HUDEP-2 (cell line): Measurements from ENCODE around the gene ATG4A.

Experiments
- DNase-seq, 76 experiments: peaks; one replicate each; lab custom pipeline; 2025; ENCODE audit not compliant: unreplicated experiment in 76 of 76; lab: John Stamatoyannopoulos, UW

ATG4A gene

DNA sequence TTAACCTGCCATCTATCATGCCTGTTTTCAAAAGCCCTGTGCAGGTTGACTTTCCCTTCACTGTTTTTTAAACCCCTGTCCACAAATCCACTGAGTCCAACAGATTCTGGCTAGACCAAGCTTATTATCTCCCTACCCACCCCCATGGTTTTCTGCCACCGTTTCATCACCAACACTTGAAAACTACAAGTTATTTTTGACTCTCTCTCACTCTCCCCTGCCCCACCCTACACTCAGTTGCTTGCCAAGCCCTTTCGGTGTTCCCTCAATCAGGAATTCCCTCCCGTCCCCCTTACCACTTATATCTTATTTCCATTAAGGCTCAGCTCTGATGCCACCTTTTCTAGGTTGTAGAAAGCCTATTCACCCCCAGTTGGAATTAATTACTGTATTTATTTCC, 29.7 kb downstream of the ATG4A start:
- DNase-seq, result no peak

DNA sequence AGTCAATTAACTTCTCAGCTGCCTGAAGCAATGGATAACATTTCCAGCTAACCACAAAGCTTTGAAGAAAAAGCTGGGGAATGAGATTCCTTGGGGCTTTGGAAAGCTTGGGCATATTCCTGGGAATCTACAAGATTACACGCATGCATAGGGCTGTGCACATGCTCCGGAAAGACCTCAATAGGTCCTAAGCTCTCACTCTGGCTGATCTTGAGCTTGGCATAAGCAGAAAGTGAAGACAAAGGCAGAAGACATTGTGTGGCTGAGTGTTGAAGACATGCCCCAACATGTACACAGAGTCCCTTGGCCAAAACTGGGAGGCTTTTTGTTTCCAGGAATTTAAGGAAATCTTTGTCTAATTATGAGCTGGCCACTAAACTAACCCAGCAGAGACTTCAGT, 31.2 kb downstream of the ATG4A start:
- no peak for DNase-seq

DNA sequence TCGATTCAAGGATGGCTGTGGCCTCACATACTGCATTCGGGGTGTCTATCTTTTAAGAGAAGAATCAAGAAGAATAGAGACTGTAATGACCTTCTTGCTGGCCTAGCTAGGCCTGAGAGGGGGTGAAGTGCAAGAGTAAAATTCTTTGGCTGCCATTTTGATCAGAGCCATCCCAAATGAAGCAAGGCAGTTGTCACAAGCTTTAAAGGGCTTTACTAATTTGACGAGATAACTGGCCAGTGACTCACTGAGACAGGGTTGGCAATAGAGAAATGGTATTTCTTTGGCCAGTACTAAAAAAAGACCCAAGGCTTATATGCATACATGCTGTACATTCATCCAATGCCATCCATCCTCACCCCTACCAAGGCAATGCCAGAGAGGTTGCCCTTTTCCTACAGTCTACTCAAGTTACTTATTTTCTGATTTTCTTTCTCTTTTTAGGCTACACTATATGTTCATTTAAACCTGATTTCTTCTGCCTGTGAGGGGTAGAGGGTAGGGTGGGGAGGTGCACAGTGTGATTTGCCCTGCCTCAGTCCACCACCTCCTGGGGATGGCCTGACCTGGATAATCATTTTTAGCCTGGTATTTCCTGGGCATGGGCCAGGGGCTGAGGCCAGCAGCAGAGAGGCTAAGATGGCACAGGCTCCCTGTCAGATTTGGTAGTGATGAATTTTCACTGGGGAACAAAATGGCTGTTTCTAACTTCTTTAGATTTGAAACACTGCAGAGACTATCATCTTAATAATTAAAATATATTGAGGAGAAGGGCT, 32.2 kb downstream of the ATG4A start:
- no peak for DNase-seq

DNA sequence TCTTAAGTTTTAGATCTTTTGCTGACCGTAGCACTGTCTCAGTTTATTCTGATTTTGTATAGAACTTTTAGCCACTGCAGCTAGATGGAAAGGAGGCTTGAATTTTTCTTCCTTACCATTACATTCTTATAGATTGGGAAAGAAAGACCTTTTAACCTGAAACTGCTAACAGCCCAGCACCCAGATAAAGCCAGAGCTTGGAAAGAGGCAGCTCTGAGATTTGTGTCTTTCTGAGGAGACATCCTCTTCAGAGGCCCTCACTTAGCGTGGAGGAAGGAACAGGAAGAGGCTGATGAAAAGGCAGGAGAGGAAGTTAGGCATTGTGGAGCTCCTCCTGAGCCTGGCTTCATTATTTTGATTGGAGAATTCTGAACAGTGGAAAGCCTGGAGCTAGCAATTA, 35.1 kb downstream of the ATG4A start:
- no peak for DNase-seq

DNA sequence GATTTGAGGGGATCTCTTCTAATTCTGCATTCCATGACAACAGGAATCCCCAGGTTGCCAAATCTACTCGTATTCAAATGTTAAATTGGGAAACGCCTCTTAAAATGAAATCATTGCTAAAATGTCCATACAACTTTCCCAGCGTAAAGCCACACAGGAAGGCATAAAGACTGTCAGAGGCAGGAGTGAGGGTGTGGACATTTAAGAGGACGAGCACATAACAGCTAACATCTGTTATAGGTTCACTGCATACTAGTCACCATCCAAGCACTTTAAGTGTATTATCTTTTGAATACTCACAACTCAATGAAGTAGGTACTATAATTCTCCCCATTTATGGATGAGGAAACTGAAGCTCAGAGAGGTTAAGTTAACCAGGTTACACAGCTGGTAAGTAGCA, 35.6 kb downstream of the ATG4A start:
- no peak for DNase-seq

DNA sequence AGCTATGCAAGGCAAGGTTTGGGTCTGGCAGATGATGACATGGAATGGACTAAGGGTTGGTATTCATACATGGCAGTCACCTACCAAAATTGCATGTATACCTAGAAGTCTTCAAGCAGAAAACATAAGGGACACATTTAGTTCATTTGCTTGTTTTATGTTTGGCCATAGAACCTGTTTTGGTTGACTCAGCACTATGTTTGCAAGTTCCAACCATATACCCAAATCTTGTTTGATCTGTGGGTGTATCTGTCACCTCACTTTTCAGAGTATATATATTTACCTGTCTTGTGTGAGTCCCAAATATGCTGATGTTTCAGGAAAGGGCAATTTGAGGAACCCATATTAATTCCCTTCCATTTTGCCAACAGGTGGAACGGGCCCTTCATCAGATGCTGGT, 39.3 kb downstream of the ATG4A start:
- no peak for DNase-seq

DNA sequence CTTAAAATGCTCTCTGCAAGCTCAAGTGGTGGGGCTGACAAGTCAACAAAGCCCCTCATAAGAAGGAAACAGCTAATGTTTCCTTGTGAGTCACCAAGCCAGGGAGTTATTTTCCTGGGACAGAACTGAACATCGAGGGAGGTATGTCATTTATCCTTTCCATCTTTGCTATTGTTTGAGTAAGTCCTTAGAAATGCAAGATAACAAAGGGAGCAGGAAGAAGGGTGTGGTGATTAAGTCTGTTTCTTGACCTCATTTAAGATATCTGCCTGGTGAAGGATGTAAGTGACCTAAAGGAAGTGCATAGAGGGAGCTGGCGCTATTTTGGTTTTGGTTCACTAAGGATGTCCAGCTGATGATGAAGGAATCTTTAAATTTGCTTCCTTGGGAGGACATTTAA, 39.9 kb downstream of the ATG4A start:
- DNase-seq, result no peak

DNA sequence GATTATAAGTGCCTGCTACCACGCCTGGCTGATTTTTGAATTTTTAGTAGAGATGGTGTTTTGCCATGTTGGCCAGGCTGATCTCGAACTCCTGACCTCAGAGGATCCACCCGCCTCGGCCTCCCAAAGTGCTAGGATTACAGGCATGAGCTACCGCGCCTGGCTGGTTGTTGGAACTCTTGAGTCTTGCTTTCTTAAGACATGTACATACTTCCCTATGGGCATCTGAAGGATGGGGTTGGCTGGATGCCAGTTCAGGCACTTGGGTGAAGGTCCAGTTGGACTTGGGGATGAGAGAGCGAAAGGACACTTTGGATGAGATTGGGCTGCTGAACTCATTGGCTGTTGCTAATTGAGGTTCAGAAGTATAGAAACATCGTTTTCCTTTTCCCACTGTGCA, 40.5 kb downstream of the ATG4A start:
- no peak for DNase-seq

DNA sequence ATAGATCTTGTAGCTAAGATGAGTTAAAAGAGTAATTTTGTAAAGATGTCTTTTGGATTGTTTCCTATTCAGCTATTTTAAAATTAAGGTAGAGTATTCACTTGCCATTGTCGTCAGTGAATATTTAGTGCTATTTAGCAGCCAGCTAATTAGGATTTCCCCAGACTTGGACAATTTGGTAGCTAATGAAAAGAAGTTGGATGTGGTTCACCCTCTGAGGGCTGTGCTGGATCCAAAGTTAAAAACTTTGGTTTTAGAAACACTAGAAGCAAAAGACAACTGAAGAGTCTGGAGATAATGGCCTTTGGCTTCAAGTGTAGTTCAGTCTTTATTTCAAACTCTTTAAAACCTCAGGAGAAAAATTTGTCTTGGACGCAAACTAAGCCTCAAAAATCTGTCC, 41.3 kb downstream of the ATG4A start:
- DNase-seq, result no peak

DNA sequence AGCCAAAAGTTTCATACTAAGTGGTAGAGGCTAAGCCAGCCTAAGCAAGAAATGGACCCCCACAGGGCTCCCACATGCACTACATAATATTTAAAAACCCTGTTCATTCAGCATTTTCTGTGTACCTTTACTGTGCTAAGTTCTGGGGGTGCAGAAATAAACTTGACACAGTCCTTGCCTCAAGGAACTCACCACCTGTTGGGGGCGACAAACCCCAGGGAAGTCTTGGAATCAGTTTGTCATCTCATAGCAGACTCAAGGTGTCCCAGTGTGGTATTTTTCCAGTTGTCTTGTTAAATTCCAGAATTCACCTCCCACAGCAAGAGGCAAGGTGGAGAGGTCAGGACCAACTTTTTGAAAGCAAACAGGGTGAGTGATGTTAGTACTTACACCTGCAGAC, 43.1 kb downstream of the ATG4A start:
- DNase-seq, result peak in 1 of 76 experiments; percentile 0

DNA sequence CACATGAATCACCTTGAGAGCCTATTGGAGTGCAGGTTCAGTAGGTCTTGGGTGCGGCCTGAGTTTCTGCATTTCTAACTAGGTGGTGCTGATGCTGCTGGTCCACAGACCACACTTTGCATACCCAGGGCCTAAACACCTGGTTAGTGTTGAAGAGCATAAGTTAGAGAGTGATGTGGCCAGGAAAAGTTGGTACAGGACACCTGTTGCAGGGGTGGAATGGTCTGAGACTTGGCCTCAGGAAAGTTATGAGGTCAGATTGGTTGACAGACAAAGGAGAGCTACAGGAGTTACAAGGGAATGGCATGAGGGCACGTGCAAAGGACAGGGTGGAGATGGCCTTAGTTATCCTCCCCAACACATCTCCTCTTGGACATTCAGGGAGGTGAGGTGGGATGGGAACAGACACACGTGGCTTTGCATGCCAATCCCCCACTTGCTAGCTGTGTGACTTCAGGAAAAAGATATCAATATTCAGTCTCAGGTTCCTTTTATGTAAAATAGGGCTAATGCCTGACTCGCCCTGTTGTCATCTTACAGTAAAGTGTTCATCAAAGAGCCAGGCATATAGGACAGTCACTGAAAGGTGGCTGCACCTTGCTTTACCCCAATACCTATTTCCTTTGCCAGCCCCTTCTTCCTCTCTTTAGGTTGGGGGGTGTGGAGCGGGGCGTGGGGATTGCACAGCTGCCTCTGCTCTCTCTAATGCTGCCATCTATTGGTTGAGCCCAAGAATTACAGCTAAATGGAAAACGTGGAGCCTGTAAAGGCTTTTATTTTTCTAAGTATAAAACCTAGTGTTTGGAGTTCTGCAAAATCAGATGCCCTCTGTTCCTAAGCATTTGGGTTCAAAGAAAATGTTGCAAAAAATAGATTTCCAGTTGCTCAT, 47.5 kb downstream of the ATG4A start:
- peak in 3 of 76 experiments; percentile 0 to 4 (median 2) for DNase-seq

DNA sequence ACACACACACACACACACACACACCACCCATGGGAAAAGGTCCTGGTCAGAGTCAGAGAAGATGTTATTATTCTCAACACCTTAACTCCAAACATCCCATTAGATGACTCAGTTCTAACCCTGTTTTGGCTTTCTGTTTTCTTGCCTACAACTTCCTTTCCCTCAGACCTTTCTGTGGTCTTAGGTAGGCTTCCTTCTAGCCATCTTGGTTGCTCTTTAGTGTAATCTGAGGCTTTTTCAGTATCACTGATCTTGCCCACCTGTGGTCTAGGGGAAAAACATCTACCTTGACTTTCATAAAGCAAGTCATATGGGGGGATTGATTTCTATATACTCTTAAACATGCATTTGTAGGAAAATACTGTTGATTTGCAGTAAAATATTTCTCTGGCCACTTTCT, 56.9 kb downstream of the ATG4A start:
- no peak for DNase-seq

DNA sequence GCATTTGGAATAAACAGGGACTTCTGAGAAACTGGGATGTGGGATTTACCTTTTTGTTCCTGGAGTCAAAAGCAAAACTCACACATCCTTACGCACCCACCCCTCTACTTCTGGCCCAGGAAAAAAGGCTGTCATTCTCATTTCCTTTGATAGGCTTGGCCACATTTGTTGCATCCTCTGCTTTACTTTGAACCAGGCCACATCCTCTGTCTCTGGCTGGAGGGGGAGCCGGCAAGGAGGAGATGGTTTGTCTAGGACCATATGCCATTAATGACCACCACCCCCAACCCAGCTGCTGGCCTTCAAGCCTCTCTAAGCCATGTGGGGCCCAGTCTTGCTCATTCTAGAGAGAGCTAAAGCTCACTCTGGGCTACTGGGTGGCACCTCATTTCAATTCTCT, 64.5 kb downstream of the ATG4A start:
- DNase-seq, result no peak

DNA sequence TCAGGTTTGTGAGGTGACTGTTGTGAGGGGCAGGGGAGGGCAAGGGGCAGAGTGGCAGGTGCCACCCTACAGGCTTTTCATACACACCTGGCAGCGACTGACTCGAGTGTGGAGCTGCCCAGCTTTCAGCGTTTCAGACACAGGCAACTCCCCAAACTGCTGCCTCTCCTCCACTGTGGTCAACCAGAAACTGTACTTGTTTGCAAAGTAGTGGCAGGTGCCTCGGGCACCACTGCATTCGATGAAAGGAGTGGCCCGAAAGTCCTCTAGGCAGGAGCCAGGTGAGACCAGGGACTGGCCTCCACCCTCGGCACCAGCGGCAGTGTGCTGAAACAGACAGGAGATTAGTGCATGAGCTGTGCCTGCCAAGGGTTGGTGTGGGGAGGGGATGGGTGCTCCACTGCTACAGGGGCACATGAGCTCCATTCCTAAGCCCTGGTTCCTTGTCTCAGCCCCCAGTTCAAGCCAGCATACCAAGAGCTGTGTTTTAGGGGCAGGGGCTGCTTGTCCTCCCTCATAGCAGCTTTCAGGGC, 65.4 kb downstream of the ATG4A start:
- DNase-seq, result no peak

DNA sequence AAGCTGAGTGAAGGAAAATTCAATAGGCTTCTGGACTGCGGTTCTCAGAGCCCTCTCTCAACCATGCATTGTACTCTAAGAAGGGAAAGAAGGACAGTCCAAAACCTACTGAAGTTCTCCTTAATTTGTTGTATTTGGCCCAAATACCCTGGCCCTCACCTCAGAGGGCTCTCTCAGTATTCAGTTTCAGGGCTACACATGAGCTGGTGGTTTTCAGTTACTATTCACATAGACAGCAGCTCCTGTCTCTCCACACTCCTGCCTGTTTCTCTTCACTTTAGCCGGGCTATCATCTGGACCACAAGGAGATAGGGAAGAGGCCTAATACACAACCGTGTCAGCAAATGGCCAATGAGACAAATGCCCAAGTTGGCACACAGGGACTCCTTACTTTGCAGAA, 66.0 kb downstream of the ATG4A start:
- no peak for DNase-seq

DNA sequence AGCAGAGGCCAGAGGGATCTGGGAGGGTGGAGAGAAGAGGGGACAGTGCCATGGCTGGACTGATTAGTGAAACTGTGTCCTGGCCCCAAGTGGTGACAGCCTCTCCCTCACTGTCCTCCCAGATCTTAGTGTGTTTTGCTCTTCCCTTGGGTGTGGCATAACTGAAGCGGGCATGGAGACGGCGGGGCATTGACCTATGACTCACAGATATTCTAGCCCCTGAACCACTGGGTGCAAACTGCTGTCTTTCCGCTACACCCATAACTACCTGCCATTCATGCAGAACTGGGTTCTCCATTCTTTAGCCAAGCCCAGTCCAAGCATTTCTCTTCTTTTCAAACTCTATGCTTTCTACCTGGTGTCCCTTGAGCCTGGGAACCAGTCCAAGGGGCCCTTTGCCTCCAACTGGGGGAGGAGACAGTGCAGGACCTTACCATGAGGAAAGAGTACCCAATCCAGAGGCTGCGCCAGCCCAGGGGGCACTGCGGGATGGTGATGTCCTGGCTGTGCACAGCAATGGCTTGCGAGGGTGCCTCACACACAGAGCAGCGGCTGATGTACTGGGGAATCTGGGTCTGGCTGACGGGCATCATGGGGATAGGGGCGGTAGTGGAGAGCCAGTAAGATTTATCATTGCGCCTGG, 67.6 kb downstream of the ATG4A start:
- DNase-seq, result peak in 26 of 76 experiments; percentile 0 to 41 (median 4)

DNA sequence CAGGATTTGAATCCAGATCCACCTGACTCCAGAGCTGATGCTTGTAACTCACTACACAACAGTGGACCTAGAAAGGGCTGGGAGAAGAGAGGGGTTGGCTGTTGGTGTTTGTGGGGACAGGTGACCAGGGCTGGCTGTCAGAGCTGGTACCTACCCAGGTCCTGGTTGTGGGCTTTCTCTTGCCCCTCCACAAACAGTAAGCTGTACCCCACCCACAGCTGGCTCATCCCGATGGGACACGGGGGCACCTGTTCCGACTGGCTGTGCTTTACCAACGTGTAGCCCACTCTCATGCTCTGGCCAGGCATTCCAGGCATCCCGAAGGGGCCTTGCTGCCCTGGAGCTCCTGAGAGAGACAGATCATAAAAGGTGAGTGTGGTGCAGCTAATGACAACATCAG, 68.7 kb downstream of the ATG4A start:
- DNase-seq, result no peak

DNA sequence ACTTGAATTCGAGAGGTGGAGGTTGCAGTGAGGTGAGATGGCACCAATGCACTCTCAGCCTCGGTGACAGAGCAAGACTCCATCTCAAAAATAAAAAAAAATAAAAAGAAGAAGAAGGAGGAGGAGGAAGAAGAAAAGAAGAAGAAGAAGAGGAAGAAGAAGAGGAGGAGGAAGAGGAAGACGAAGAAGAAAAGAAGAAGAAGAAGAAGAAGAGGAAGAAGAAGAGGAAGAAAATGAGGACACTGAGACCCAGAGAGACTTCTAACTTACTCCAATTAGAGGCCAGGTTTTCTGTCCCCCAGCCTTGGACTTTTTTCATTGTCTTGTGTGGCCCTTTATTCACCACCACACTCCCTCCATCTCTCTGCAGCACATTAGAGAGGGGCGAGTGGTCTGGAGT, 70.7 kb downstream of the ATG4A start:
- DNase-seq, result no peak

DNA sequence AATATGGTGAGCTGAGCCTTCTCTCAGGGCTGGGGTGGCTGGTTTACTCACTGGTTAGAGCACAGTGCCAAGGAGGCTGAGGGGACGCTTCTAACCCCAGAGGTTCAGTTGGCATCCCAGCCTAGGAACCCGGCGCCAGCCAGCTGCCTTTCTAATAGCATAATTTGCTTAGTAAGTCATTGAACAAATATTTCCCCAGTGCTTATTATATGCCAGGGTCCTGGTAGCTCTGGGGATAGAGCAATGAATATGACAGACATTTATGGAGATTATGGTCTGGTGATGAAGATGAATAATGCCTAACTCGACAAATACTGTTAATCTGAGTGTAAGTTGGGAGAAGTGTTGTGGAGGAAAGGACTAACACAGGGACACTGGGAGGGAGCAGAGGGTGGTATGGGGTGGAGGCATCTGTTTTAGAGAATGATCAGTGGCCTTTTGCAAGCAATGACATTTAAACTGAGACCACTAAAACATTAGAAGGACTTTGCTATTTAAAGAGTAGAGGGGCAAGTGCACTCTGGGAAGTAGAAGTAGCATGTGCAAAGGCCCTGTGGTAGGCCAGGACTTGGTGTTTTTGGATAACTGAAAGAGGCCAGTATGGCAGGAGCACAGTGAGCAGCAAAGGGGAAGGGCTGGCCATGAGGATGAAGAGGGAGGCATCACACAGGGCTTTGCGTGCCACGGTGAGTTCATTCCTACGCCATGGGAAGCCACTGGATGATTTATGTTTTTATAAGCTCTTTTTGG, 71.9 kb downstream of the ATG4A start:
- DNase-seq, result no peak

DNA sequence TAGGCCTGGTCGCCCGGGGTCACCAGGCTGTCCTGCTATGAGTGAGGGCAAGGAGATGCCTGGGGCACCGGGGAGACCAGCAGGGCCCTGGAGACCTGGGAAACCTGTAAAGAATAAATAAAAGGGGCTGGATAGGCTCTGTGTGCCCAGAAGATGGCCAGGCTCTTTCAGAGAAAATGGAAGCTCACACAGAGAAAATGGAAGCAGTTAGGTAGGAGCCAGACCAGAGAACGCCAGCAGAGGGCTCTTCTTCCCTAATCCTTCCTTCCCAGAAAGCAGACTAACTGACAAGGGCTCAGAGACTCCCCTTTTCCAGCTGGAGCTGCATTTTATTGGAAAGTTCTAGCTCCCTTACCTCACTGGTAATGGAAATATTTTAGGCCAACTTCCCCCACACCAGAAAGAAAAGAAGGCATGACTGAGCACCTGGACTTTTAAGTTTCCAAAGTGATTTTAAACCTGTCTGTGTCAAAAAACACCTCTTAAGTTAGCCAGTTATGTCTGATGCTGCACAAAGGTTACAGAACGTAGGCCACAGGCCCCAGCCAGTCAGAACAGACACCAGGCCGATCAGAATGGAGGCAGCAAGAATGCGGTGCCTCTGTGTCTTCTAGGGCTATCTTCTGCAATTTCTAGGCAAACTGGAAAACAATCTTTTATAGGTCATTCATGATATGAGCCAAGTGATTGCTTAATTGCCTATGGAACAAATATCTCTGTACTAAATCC, 74.0 kb downstream of the ATG4A start:
- peak in 5 of 76 experiments; percentile 0 to 6 (median 0) for DNase-seq
